Measurements from ENCODE around the gene ZNF19.

Gene ZNF19

DNA sequence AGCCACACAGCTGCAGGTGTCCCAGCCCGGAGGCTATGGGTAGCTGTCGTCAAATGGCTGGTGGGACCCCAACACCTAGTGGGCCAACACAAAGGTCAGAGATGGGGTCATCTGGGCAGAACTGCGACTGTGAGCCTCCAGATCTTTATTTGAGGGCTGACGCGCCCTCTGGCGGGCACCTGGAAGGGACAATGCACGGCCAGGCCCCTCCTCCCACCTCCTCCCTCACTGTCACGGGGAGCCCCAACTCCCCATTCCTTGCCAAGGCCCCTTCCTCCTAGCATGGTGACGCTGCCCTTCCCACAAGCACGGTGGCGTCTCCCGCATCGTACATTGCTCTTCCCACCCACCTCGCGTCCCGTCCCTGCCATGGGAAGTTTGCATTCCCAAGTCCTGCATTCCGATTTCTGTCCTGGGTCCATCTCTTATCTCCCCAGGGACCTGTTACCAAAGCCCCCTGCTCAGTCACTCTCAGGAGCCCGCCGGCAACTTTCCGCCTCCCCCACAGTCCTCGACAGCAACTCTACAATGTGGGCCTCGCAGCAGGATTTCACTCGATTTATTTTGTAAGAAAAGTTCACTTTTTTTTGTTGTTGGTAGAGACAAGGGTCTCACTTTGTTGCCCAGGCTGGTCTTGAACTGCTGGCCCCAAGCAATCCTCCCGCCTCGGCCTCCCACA is 48.3 kb downstream of the ZNF19 start:
- no peak for DNase-seq

GRCh38 chr16:71439523-71439922 is 49.6 kb downstream of the ZNF19 start:
- no peak for DNase-seq

DNA sequence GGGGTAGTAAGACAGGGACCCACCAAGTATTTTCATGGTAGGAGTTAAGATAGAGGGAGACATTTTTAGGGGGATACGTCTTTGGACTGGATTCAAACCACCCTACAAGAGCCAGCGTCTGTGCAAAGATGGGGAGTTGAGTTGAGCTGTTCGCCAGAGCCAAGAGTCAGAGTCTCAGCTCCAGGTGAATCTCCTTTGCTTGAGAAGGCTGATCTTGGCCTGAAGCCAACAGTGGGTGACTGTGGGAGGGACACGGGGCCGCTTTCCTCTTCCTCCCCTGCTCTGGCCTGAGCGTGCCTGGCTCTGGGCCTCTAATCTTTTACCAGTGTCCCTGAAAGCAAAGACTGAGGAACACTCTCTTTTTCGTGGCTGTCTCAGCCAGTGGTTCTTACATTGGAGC is 52.7 kb downstream of the ZNF19 start:
- DNase-seq, result no peak

DNA sequence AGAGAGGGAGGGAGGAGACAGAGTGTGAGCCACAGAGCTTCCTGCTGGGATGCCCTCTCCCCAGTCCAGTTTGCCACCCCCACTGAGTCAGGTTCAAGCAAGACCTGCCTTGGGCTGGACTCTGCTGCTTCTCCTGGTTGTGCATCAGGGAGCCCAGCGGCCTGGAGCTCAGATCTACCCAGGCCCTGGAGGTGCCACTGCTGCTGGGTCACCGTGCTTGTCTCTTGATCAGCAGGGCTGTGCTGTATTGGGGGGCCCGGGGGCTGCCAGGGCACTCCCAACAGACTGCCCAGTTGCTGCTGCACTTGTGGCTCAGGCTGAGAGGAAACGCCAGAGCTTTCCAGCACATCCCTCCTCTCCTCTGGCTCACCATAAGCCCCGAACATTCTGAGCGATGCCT is 56.2 kb downstream of the ZNF19 start:
- no peak for DNase-seq

DNA sequence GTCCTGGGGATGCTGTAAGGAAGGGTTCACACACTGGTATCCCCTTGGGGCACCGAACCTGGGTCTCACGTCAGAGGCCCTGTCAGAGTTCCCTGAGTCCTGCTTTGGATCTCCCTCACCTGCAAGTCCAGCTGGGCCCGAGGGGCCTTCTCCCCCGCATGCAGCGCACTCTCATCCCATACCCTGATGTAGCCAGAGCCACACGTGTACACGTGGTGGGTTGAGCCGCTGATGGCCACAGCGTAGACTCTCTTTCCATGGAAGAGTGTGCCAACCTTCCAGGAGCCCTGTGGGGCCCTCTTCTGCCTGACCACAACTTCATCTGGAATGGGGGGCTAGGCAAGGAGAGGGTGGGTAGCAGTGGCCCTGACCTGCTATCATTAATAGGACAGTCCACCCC is 57.1 kb downstream of the ZNF19 start:
- DNase-seq, result no peak

DNA sequence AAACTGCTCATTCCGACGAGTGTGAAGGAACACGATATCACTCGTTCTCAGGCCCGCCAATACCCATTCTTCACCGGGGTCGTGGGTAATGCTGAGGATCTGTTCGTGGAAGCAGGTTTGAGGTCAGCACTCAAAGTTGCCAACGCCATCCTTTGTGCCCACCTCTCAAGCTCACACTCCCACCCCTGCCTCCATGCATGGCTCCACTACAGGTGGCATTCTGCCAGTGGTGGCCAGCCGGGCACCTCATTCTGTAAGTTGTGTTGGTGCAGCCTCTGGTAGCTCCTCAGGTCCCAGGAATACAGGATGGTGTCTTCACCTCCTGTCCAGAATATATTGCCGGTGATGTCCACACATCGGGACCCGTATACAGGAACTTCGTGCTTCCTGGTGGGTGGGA is 57.9 kb downstream of the ZNF19 start:
- DNase-seq, result no peak

- DNase-seq, result no peak
Measured at GRCh38 chr16:71430744-71431143, 58.4 kb downstream of the ZNF19 start.

DNA sequence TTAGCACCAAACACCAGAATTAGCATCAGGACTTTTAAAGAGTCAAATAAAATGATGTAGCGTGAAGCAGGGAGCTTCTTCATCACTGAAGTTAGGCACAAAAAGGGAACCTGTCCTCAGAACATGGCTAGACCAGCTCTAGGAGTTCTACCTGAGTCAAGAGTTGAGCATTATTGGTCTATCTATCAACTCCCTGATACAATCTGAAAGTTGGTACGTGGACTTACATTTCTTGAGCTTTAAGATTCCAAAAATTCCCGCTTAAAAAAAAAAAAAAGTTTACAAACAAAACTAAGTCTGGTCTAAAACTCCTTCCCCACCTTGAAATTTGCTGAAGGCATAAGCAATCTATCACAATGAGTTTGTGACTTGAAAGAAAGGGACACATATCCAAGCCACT is 59.5 kb downstream of the ZNF19 start:
- no peak for DNase-seq

DNA sequence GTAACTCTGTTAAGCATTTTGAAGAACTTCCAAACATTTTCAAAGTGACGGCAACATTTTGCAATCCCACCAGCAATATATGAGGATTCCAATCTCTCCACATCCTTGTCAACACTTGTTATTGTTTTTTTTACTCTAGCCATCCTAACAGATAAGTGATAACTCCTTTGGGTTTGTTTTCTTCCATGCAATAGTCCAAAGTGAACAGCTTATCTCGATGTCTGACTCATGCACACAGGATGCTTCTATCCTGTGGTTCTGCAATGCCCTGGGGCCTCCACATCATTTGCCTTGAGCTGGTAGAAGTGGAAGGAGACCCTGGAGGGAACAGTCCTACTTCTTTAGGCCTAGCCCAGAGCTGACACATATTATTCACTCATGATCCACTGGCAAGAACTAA is 60.2 kb downstream of the ZNF19 start:
- no peak for DNase-seq

DNA sequence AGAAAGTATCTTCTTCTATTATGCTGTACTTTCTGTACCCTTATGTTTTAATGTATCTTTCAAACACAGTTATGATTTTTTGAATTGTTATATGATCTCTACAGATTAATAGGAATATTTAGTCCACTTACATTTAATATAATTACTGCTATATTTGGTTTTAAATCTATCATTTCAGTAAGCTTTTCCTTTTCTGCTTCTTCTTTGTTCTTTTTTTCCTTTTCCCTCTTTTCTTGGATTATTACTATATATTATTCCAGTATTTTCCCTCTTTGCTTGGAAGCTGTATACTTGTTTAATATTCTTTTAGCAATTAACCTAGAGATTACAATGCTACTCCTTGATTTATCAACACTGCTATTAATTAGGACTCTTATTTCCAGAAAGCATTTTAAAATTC is 60.7 kb downstream of the ZNF19 start:
- DNase-seq, result no peak

- no peak for DNase-seq
Measured at GRCh38 chr16:71426880-71427615, 62.1 kb downstream of the ZNF19 start.

DNA sequence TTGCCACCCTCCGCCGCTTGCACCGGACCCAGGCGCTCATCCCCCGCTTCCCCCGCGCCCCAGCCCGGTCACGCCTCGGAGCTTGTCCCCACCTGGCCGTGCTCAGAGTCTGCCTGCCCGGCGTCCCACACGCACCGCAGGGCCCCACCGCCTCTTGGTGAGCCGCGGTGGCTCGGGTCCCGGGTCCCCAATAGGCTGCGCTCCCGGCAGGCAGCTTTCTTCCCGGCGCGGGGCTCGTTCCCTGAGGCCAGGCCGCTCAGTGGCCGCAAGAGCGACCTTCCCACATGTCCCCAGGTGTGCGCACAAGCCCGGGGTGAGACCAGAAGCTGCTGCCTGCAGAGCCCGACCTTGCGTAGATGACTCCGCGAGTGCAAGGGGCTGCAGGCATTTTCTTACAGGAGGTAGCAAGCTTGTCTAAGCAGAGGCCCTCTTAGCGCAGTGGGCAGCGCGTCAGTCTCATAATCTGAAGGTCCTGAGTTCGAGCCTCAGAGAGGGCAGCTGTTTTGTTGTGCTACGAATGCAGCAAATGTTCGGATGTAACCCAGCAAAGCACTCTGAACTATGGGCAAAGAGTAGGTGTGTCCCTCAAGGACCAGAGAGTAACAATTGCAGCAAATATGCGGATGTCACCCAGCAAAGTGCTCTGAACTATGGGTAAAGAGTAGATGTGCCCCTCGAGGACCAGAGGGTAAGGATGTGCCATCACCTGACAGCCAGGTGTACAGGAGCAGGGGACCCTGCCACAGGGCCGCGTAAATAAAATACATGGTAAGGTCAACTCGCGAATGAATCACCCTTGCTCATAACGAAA is 62.9 kb downstream of the ZNF19 start:
- DNase-seq, result peak; percentile 16

- no peak for DNase-seq
Measured at GRCh38 chr16:71425746-71426068, 63.4 kb downstream of the ZNF19 start.

DNA sequence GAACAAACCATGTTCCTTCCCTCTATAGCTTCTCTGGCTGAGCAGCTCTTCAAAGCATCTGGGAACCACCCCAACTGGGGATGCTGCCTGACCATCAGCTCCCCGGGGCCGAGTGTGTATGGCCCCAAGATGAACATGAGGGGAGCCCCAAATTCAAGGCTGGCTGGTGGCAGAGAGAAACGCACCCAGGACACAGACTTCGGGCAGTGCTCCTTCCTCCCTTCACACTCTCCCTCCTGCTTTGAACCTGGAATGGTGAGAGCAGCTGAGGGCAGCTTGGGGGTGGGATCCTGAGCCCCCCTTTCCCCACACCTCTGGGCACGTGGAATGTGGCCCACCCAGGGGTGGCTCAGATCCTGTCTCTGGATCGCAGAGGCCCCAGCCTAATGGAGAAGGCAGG is 64.5 kb downstream of the ZNF19 start:
- no peak for DNase-seq

GRCh38 chr16:71423865-71424264 is 65.3 kb downstream of the ZNF19 start:
- no peak for DNase-seq

All from CD4-positive, alpha-beta T cell treated with Interleukin-10 for 1 hour (primary cell).